ENCODE results near the gene SNHG17. TPM values are rescaled to one million over a fixed set of nuclear protein-coding genes. Genes with fewer than 3 reads are reported as not detected.

The SNHG17 gene
- total RNA-seq, 1 experiment from 2014 or later, result 41.5 TPM

DNA sequence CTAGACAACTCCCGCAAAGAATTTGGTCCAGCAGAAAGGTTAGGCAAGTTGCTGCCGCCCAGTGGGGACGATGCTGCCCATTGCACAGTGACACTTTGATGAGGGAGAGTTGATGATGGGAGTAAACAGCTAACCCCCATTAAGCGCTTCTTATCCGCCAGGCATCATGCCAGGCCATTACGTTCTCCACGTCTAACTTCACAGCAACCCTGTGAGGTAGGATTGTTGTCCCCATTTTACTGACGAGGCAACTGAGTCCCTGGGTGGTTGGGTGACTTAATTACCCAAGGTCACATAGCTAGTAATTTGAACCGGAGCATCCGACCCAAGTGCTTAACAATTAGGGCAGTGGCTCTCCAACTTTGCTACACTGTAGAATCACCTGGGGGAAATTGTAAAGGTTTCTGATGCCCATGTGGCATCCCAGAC lies 38.3 kb upstream of the SNHG17 start:
- Histone ChIP-seq H4K20me1 (ENCODE audit: insufficient read depth) (peaks cover 48% of the 10 kb centered on the region), H3K27me3 (ENCODE audit: insufficient read depth, low read depth) (no peaks in the 10 kb centered on the region), H3K4me2 (peak overlapping the region; percentile 80), H3K4me1 (replicated peaks; ENCODE audit: insufficient read depth) (peaks cover 28% of the 10 kb centered on the region), H3K79me2 (ENCODE audit: low read depth) (peaks cover 54% of the 10 kb centered on the region), H3K9me3 (ENCODE audit: insufficient read depth, low read depth) (no peaks in the 10 kb centered on the region), H3F3A (ENCODE audit: insufficient read depth, low read depth) (peaks cover 14% of the 10 kb centered on the region), H3K4me3 (peak overlapping the region; percentile 88), H3K27ac (peak overlapping the region; percentile 62), H3K36me3 (ENCODE audit: low read depth) (no peaks in the 10 kb centered on the region), H2AFZ (peak overlapping the region; percentile 79), H3K9me2 (ENCODE audit: insufficient read depth) (no peaks in the 10 kb centered on the region)
- POLR2A ChIA-PET (ENCODE audit: unreplicated experiment), result interaction anchor here (0.5 to 2.2 kb wide), 3 partner anchors 38 to 126 kb away, joined by 4 to 33 read pairs (median 6); partner anchors contain the start of gene SNHG17
- BruUV-seq (replicated peaks), result TSS peak; percentile 22
- CTCF ChIA-PET, result interaction anchor here (0.8 to 3.0 kb wide), 4 partner anchors 13 to 39 kb away, joined by 3 to 27 read pairs (median 4); partner anchors contain the start of gene SNHG17
- no peak for DNase-seq
- no peak for TF ChIP-seq EZH2 (IDR thresholded peaks at IDR 0.05; ENCODE audit: low read depth)
- TF ChIP-seq, protein P1, sequence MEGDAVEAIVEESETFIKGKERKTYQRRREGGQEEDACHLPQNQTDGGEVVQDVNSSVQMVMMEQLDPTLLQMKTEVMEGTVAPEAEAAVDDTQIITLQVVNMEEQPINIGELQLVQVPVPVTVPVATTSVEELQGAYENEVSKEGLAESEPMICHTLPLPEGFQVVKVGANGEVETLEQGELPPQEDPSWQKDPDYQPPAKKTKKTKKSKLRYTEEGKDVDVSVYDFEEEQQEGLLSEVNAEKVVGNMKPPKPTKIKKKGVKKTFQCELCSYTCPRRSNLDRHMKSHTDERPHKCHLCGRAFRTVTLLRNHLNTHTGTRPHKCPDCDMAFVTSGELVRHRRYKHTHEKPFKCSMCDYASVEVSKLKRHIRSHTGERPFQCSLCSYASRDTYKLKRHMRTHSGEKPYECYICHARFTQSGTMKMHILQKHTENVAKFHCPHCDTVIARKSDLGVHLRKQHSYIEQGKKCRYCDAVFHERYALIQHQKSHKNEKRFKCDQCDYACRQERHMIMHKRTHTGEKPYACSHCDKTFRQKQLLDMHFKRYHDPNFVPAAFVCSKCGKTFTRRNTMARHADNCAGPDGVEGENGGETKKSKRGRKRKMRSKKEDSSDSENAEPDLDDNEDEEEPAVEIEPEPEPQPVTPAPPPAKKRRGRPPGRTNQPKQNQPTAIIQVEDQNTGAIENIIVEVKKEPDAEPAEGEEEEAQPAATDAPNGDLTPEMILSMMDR (conservative IDR thresholded peaks at IDR 0.05), result no peak
- intact Hi-C loops (cut with micrococcal nuclease; ENCODE audit: unreplicated experiment), result no loop called here

DNA sequence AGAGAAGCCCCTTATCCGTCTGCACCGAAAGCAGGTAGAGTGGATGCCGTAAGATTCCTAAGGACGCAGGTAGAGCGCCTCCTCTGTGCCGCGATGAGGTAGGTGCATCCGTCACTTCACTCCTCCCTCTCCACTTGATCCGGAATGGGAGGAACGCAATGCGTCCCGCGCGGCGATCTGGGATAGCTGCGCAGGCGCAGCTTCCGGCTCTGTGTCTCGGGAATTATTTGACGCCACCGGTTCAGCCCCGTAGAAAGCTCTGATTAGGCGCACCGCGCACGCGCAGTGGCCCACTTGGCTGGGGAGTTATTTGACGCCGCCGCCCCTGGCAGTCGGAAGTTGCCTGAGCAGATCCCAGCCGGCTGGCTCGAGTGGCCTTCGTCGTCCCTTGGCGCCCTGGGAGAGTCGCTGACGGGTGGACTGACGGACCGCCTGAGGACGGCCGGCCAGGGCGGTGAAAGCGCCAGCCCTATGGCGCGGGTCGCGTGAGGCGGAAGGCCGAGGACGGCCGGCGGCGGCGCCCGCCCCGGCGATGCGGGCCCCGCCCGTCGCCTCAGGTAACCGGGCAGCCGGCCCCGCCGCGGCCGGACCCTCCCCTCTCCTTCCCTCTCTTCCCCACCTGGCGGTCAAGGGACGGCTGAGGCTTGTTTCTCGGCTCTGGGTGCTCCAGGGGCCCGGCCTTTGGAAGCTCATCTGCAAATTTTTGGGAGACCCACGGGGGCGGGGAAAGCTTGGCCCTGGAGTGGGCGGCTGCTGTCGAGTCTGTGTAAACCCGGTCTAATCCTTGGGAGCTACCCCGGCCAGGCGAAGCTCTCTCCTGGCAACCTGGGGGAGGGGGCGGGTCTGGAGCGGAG lies 37.6 kb upstream of the SNHG17 start, which contains the start of gene RALGAPB:
TSS of gene RALGAPB (plus strand) at position 331 of the 854 bp plus-strand sequence. CDS start 15,590 bp downstream, outside the sequence.
- intact Hi-C loops (cut with micrococcal nuclease; ENCODE audit: unreplicated experiment), result loop anchor here (1.0 kb wide), 2 partner anchors 26 to 37 kb away; partner anchors contain the start of gene SNHG17
- Histone ChIP-seq H3K27ac (peak within 1 kb of the TSS; percentile 62), H3K79me2 (ENCODE audit: low read depth) (peaks cover 48% of the 10 kb centered on the region), H3K27me3 (ENCODE audit: insufficient read depth, low read depth) (no peaks in the 10 kb centered on the region), H3K36me3 (ENCODE audit: low read depth) (no peaks in the 10 kb centered on the region), H3K4me1 (replicated peaks; ENCODE audit: insufficient read depth) (peaks cover 28% of the 10 kb centered on the region), H3K9me3 (ENCODE audit: insufficient read depth, low read depth) (no peaks in the 10 kb centered on the region), H3K9me2 (ENCODE audit: insufficient read depth) (no peaks in the 10 kb centered on the region), H4K20me1 (ENCODE audit: insufficient read depth) (peaks cover 42% of the 10 kb centered on the region), H3K4me2 (peak within 1 kb of the TSS; percentile 80), H3K4me3 (peak within 1 kb of the TSS; percentile 88), H3F3A (ENCODE audit: insufficient read depth, low read depth) (peaks cover 14% of the 10 kb centered on the region), H2AFZ (peak within 1 kb of the TSS; percentile 91)
- peak; percentile 98 to 100 for DNase-seq
- ChIA-PET CTCF (interaction anchor here (0.6 to 3.0 kb wide), 7 partner anchors 14 to 135 kb away, joined by 3 to 27 read pairs (median 4); partner anchors contain the start of gene SNHG17), POLR2A (ENCODE audit: unreplicated experiment) (interaction anchor here (0.5 to 2.2 kb wide), 8 partner anchors 13 to 137 kb away, joined by 3 to 33 read pairs (median 5); partner anchors contain the start of gene SNHG17)
- TF ChIP-seq, protein P1 (conservative IDR thresholded peaks at IDR 0.05), result peak; percentile 78
- TF ChIP-seq EZH2 (IDR thresholded peaks at IDR 0.05; ENCODE audit: low read depth), result no peak
- no TSS peak for BruUV-seq (replicated peaks)

DNA sequence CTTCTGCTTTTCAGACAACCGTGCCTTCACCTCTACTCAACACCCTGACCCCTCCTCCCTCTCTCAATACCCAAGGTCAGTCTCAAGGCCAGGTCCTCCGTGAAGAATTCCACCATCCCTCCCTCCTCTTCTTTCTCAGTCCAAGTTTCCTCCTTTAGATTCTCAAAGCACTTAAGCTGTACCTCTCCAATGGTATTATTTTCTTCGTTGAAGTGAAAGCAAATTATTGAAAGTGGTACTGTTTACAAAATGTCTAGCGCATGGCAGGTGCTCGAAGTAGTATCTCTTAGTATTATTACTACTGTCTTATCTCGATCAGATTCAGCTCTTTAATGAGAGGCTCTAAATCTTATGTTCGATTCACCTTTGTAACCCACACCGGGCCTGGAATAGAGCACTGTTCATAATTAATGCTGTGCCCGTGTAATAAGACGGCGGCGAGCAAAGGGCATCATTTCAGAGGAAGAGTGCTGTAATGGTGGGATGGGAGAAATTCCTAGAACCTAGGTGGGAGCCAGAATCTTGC lies 36.9 kb upstream of the SNHG17 start:
- peak overlapping the region; percentile 91 for H2AFZ ChIP-seq
- ChIA-PET POLR2A (ENCODE audit: unreplicated experiment) (interaction anchor here (0.6 to 2.2 kb wide), 4 partner anchors 14 to 37 kb away, joined by 3 to 33 read pairs (median 10); partner anchors contain the start of gene SNHG17), CTCF (interaction anchor here (0.6 to 3.0 kb wide), 5 partner anchors 14 to 134 kb away, joined by 3 to 27 read pairs (median 10); partner anchors contain the start of gene SNHG17)
- intact Hi-C loops (cut with micrococcal nuclease; ENCODE audit: unreplicated experiment), result loop anchor here (1.0 kb wide), 2 partner anchors 26 to 37 kb away; partner anchors contain the start of gene SNHG17
- peak overlapping the region; percentile 88 for H3K4me3 ChIP-seq
- H3K27ac ChIP-seq, result peak overlapping the region; percentile 32
- H3K4me1 ChIP-seq (replicated peaks; ENCODE audit: insufficient read depth), result peaks cover 28% of the 10 kb centered on the region
- no peaks in the 10 kb centered on the region for H3K9me2 ChIP-seq (ENCODE audit: insufficient read depth)
- H3F3A ChIP-seq (ENCODE audit: insufficient read depth, low read depth), result peaks cover 14% of the 10 kb centered on the region
- no peak for DNase-seq
- BruUV-seq (replicated peaks), result TSS peak; percentile 88
- no peaks in the 10 kb centered on the region for H3K36me3 ChIP-seq (ENCODE audit: low read depth)
- peak overlapping the region; percentile 80 for H3K4me2 ChIP-seq
- H3K9me3 ChIP-seq (ENCODE audit: insufficient read depth, low read depth), result no peaks in the 10 kb centered on the region
- peaks cover 41% of the 10 kb centered on the region for H3K79me2 ChIP-seq (ENCODE audit: low read depth)
- no peak for TF ChIP-seq EZH2 (IDR thresholded peaks at IDR 0.05; ENCODE audit: low read depth)
- TF ChIP-seq, protein P1 (conservative IDR thresholded peaks at IDR 0.05), result no peak
- H4K20me1 ChIP-seq (ENCODE audit: insufficient read depth), result peaks cover 36% of the 10 kb centered on the region
- H3K27me3 ChIP-seq (ENCODE audit: insufficient read depth, low read depth), result no peaks in the 10 kb centered on the region

Data from PC-9 (cell line).